DMS153 (cell line): ENCODE measurements around the gene CD86.

ENCODE experiments used
- DNase-seq: peaks from one replicate; lab custom pipeline; 2025; lab: John Stamatoyannopoulos, UW

The CD86 gene

DNA sequence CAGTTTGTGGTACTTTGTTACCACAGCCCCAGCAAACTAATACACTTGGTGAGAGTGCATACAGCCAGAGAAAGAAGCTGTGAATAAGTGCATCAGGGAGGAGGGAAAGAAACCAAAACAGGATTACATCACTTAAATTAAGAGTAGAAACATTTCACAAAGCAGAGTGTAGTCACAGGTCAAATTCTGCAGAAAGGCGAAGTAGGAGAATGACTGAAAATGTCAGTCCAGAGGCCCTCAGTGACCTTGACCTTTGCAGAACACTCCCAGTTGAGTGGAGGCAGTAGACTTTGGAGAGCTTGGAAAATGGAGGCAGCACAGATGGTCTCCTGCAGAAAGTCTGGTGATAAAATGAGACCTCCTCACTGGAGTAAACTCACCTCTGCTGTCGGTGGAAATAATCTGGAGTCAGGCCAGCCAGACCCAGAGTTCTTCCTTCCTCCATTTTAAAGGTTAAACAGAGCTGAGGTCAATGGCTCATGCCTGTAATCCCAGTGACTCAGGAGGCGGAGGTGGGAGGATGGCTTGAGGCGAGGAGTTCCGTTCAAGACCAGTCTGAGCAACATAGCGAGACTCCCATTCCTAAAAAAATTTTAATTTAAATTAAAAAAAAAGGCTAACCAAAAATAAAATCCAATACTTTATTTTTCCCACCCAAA lies 5.0 kb downstream of the CD86 start:
- DNase-seq: no peak

- DNase-seq: no peak
Observed at GRCh38 chr3:122063908-122064307, 8.7 kb downstream of the CD86 start.

- no peak for DNase-seq
Observed at GRCh38 chr3:122064326-122064725, 9.2 kb downstream of the CD86 start.

DNA sequence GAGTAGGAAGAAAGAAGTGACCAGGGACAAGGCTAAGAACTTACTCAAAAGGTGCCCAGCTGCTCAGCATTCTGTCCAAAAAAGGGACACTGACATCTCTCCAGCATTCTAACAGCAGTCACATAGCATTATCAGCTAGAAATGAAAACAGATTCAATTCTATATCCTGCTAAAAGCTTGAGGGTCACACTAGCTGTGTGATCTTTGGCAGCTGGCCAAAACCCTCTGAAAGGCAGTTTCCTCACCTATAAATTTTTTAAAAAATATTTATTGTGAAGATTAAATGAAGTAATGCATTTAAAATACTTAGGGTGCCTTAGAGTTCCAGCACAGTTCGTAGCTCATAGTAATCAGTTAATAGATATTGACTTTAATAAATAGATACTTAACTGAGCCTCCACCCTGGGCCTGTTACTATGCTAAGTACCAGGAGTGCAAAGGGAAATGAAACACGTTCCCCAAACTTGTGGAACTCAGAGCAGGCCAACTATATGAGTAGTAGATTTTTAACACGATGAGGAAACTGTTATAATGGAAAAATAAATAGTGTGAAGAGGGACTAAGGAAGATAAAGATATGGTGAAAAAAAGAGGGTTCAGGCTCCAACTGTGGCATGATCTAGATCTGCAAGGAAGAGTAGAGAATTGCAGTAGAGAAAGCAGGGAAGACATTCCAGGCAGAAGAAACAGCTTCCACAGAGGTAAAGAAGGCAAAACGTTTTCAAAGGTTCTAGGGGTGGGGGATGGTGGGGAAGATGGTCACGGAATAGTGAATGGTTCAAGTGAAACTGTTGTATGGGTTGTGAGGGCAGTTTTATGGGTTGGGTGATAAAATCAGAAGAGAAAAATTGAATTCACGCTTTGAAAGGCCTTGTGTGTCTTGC lies 11.4 kb downstream of the CD86 start:
- no peak for DNase-seq

DNA sequence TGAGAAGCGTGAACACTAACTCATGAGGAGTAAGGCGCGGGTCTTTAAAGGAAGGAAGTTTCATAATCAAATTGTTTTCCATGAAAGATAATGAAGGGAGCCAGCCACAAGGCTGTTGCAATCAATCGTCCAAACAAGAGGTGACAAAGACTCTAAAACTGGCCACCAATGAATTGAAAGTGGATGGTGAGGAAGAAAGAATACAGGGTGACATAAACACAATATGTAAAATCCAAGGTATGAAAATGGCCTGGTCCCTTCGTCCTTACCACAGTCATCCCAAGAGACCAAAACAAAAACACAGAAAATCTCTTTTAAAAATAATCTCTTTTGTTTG lies 12.0 kb downstream of the CD86 start:
- no peak for DNase-seq

DNA sequence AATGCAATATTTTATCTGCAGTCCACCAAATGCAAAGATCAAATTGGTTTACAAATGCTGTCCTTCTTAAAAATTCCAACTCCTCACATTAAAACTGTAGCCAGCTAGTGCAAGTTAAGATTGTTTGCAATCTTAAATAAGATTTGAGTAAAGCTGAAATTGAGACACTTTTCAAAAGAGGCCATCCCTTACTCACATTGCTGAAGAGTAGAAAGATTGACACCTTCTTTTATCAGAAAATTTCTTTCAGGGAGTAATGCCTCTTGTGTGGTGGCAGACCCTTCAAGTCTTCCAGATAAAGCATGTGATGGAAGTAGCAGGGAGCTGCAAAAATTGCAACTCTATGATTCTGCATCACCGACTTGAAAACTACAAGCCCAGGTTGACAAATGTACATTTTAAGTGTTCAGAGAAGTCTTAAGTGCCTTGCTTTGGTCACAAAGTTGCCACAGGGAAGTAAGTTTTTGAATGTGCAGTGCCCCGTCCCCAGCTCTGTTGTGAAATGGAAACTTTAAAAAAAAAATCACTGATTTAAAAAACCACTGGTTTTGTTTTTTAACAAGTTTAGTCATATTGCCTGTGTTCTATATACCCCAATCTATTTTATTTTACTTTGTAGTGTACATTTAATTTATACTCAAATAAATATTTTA lies 12.6 kb downstream of the CD86 start:
- no peak for DNase-seq

- DNase-seq: no peak
Observed at GRCh38 chr3:122074621-122075265, 19.6 kb downstream of the CD86 start.

DNA sequence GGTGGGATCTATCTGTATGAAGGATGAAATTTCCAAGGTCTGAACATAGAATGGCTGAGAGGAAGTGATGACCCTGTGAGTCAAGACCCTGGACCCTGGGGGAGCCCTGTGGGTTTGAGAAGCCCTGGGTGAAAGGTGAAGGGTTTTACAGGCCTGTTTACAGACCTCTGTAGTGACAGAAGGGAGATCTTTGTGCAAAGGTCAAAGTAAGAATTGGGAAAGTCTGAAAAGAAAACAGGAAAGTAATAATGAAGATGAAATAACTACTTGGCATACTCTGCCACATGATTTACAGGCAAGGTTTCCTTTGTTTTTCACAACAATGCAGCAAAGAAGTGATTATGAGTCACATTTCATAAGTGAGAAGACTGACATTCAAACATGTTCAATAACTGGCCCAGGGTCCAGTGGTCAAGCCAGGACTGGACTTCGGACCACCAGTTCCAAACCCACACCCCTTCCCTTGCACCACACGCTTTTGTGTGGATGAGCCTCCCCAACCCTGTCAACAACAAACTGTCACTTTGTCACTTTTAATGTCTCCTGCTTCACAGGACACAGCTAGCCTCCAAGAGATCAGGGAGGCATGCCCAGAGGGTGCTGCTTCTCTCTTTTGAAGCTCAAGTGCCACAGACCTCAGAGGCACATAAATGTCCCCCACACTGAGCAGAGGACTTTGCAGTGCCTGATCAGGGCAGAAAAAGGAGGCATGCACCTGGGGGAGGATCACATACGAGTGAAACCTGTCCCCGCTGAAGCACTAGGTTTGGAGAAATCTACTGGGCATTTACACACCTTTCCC lies 21.5 kb downstream of the CD86 start:
- no peak for DNase-seq

DNA sequence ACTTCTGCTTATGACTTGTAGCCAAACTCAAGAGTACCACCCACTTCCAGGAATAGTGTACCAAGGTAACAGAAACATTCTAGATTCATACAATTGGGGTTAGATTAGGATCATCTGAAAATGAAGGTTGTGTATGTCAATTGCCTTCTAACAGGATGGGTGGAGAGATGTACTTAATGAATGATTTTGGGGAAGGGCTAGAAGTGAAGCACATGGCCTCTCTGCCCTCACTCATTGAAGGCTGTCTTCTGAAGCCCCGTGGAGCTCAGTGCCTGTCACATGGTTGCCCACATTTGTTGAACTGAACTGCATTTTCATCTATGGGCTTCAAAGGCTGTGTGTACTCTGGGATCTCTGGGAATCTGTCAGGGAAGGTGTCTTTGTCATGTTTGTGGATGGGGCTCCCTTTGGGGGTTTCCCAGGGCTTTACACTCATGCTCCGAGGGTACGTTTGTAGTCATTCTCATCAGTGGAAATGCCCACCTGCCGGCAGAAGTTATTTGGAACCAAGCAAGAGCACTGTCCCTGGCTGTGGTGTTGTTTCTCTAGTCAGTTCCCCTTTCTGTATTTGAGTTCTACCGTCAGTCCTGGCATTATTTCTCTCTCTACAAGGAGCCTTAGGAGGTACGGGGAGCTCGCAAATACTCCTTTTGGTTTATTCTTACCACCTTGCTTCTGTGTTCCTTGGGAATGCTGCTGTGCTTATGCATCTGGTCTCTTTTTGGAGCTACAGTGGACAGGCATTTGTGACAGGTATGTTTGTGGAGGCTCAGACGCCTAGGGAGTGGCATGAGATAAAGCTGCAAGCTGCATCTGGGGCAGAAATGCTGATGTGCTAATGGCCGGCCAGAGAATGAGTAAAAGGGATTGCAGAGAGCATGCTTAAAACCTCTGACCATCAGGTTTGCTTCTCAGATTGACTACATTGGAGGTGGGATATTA lies 22.4 kb downstream of the CD86 start:
- no peak for DNase-seq

GRCh38 chr3:122078235-122078935 lies 23.2 kb downstream of the CD86 start:
- DNase-seq: no peak

GRCh38 chr3:122079524-122080206 lies 24.5 kb downstream of the CD86 start:
- DNase-seq: no peak

GRCh38 chr3:122080207-122080587 lies 25.0 kb downstream of the CD86 start:
- no peak for DNase-seq

DNA sequence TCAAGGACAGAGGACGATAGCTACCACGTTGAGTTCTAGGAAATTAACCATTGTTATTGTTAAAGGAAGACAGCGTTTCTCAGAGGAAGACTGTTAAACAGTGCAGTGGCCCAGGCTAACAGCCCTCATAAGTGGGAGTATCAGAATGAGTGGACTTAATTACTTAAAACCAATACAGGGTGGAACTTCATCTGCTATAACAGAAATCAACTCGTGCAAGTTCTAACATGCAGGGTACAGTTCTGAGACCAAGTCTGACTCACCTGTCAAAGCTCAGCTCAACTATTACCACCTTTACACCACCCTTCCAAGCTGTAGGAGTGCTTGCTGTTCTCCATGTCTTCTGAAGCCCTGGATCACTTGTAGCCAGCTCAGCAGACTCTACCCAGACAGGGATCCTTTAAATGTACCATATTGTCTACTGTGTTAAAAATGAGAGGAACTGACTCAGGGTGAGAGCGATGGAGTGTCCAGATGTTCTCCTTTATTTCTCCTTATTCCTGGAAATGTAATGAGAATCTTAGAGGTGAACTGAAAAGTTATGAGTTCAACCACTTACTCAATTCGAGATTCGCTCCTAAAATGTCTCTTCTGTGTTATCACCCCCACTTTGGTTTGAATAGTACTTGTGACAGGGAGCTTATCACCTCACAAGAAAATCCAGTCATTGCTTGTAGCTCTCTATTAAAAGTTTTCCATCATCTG lies 26.5 kb downstream of the CD86 start:
- DNase-seq: no peak

GRCh38 chr3:122082357-122082756 lies 27.2 kb downstream of the CD86 start:
- no peak for DNase-seq

DNA sequence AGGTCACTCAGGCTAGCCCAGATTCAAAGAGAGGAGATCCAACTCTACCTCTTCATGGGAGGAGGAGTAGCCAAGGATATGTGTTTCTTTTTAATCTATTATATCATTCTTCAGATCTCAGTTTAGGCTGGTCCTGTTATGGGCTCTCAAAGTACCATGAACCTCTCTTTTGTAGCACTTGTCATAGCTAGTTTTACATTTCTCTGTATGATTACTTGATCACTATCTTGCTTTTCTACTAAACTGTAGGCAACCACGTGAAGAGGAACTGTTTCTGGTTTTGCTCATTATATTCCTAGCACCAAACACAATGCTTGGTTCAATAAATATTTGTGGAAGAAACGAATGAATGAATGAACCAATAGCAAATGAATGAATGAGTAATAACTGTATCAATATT lies 29.6 kb downstream of the CD86 start:
- DNase-seq: no peak

GRCh38 chr3:122085673-122086072 lies 30.5 kb downstream of the CD86 start:
- no peak for DNase-seq

- DNase-seq: no peak
Observed at GRCh38 chr3:122088531-122088930, 33.4 kb downstream of the CD86 start.

DNA sequence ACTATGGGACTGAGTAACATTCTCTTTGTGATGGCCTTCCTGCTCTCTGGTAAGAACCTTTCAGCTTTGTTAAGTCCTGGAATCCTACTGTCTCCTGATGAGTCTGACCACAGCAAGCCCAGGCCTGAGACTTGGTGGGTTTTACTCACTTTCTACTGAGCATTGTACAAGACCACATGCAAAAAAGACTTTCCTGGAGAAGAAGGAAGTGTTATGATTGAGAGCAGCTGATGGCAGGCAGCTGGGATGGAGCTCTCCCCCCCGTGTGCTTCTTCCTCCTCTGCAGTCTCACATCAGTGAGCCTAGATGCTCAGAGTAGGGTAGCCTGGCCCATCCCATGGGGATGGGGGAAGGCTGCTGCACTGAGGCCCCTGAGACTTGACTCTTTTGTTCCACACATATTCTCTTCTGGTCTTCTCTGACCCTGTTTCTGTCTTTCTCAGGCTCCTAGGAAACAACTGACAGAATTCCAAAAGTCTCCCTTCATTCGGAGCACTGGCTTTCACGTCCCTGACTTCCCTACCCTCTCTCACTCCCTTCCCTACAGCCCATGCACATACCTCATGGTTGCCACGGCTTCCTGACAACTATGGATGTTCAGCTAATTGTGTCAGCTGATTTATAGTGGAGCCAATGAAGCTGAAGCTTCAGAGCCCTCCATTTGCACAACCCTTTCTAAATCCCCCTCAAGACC lies 36.6 kb downstream of the CD86 start:
- DNase-seq: no peak
